ENCODE results near the gene ATOSB.

GRCh38 chr9:35163413-35163812 is 47.8 kb upstream of the ATOSB start:
- TF ChIP-seq EP300 (IDR thresholded peaks at IDR 0.05), result no peak
- TF ChIP-seq CTCF (IDR thresholded peaks at IDR 0.05), result no peak

Data from ovary (tissue), 3 donors.